Nephron progenitor cell (in vitro differentiated cells): ENCODE data around the gene MYO18A.

ENCODE experiments used
- DNase-seq: peaks from one replicate; pipeline ENCODE4 v3.0.0; 2021
- H3K27ac Mint-ChIP-seq: 2 replicates; pipeline ENCODE4 v1.8.0; 2021; ENCODE audit warnings: mild to moderate bottlenecking, moderate library complexity, mixed read lengths
- H3K27me3 Mint-ChIP-seq: 2 replicates; pipeline ENCODE4 v1.8.0; 2021; ENCODE audit warnings: mild to moderate bottlenecking, low read depth, mixed read lengths; ENCODE audit not compliant: poor library complexity
- H3K36me3 Mint-ChIP-seq: 2 replicates; pipeline ENCODE4 v1.8.0; 2021; ENCODE audit warnings: low read depth, mixed read lengths
- H3K4me1 Mint-ChIP-seq: 2 replicates; pipeline ENCODE4 v1.8.0; 2021; ENCODE audit warnings: mixed read lengths
- H3K4me3 Mint-ChIP-seq: 2 replicates; pipeline ENCODE4 v1.8.0; 2021; ENCODE audit warnings: mild to moderate bottlenecking, moderate library complexity, mixed read lengths
- H3K9me3 Mint-ChIP-seq: 2 replicates; pipeline ENCODE4 v1.8.0; 2021; ENCODE audit warnings: mild to moderate bottlenecking, moderate library complexity, mixed read lengths
- CTCF ChIP-seq: fragments of 200-600 bp; sonication (generic); IDR thresholded peaks from 2 replicates; pipeline ENCODE4 v1.5.0; 2021; ENCODE audit warnings: antibody characterized with exemption

MYO18A gene

GRCh38 chr17:29145289-29146073, 34.7 kb downstream of the MYO18A start:
- TF ChIP-seq CTCF, result peak; percentile 50
- no peaks in the 10 kb centered on the region for H3K9me3 Mint-ChIP-seq
- H3K27ac Mint-ChIP-seq, result no peak overlapping the region
- peaks cover 79% of the 10 kb centered on the region for H3K4me1 Mint-ChIP-seq
- H3K36me3 Mint-ChIP-seq, result no peaks in the 10 kb centered on the region
- peaks cover 3% of the 10 kb centered on the region for H3K27me3 Mint-ChIP-seq
- no peak overlapping the region for H3K4me3 Mint-ChIP-seq
- DNase-seq, result peak; percentile 54

- peak overlapping the region; percentile 76 for H3K27ac Mint-ChIP-seq
- H3K36me3 Mint-ChIP-seq, result no peaks in the 10 kb centered on the region
- H3K9me3 Mint-ChIP-seq, result no peaks in the 10 kb centered on the region
- no peaks in the 10 kb centered on the region for H3K27me3 Mint-ChIP-seq
- peak; percentile 35 for DNase-seq
- H3K4me1 Mint-ChIP-seq, result peaks cover 84% of the 10 kb centered on the region
- H3K4me3 Mint-ChIP-seq, result no peak overlapping the region
- peak; percentile 43 for TF ChIP-seq CTCF
These were observed 36.3 kb downstream of the MYO18A start for GRCh38 chr17:29143894-29144293.

GRCh38 chr17:29141514-29141876, 38.7 kb downstream of the MYO18A start:
- Mint-ChIP-seq H3K9me3 (no peaks in the 10 kb centered on the region), H3K4me1 (peaks cover 86% of the 10 kb centered on the region), H3K27ac (peak overlapping the region; percentile 96)

GRCh38 chr17:29140631-29141513, 39.3 kb downstream of the MYO18A start:
- Mint-ChIP-seq H3K4me3 (peak overlapping the region; percentile 69), H3K4me1 (peaks cover 83% of the 10 kb centered on the region)

More at GRCh38 chr17:29141514-29141876, 38.7 kb downstream of the MYO18A start:
- Mint-ChIP-seq H3K4me3 (peak overlapping the region; percentile 69), H3K36me3 (no peaks in the 10 kb centered on the region), H3K27me3 (no peaks in the 10 kb centered on the region)
- TF ChIP-seq CTCF, result no peak
- DNase-seq, result no peak

GRCh38 chr17:29140051-29140621, 40.1 kb downstream of the MYO18A start:
- no peak for TF ChIP-seq CTCF
- Mint-ChIP-seq H3K4me3 (peak overlapping the region; percentile 70), H3K4me1 (peaks cover 75% of the 10 kb centered on the region), H3K27me3 (peaks cover 3% of the 10 kb centered on the region), H3K36me3 (no peaks in the 10 kb centered on the region), H3K27ac (peak overlapping the region; percentile 96), H3K9me3 (no peaks in the 10 kb centered on the region)
- DNase-seq, result peak; percentile 84

More at GRCh38 chr17:29140631-29141513, 39.3 kb downstream of the MYO18A start:
- peak; percentile 59 for DNase-seq
- H3K9me3 Mint-ChIP-seq, result no peaks in the 10 kb centered on the region
- no peaks in the 10 kb centered on the region for H3K27me3 Mint-ChIP-seq
- no peak for TF ChIP-seq CTCF
- H3K36me3 Mint-ChIP-seq, result no peaks in the 10 kb centered on the region
- peak overlapping the region; percentile 96 for H3K27ac Mint-ChIP-seq
